Activated naive CD8-positive, alpha-beta T cell treated with anti-CD3 and anti-CD28 coated beads for 36 hours (primary cell): Measurements from ENCODE around the gene HDAC1. TPM values are rescaled to one million over a fixed set of nuclear protein-coding genes. Genes with fewer than 3 reads are reported as not detected.

Source experiments
- total RNA-seq, 2 experiments: library from RNA; stranded (reverse); gene quantifications; one replicate each; pipeline ENCODE4 v1.2.3, GENCODE V29; 2021

HDAC1 gene
- total RNA-seq, 2 experiments from 2014 or later, result 142 to 149 TPM

Other genes starting within 250 kb of the HDAC1 start
- gene TMEM39B, start 219.1 kb upstream of the HDAC1 start, total RNA-seq, result 10 to 100 TPM; 24.0 to 25.2 TPM
- 10 to 100 TPM; 85.3 to 88.3 TPM for gene KPNA6, start 184.0 kb upstream of the HDAC1 start, total RNA-seq
- gene TXLNA, start 112.4 kb upstream of the HDAC1 start, total RNA-seq, result 10 to 100 TPM; 84.0 to 84.4 TPM
- gene CCDC28B, start 91.5 kb upstream of the HDAC1 start, total RNA-seq, result 10 to 100 TPM; 29.0 to 29.1 TPM
- gene IQCC, start 86.4 kb upstream of the HDAC1 start, total RNA-seq, result 1 to 10 TPM; 4.8 to 5.0 TPM
- gene DCDC2B, start 83.0 kb upstream of the HDAC1 start, total RNA-seq, result not detected
- gene TMEM234, start 69.7 kb upstream of the HDAC1 start, total RNA-seq, result 1 to 10 TPM; 5.7 to 6.5 TPM
- gene EIF3I, start 69.7 kb upstream of the HDAC1 start, total RNA-seq, result 100 to 1,000 TPM; 366 to 389 TPM
- gene FAM167B, start 44.9 kb upstream of the HDAC1 start, total RNA-seq, result under 1 TPM in 1 of 2 experiments, not detected in 1; 0.32 TPM
- gene LCK, start 40.8 kb upstream of the HDAC1 start, total RNA-seq, result 100 to 1,000 TPM; 285 to 286 TPM
- gene MARCKSL1, start 44.1 kb downstream of the HDAC1 start, total RNA-seq, result 10 to 100 TPM; 26.4 to 26.7 TPM
- gene FAM229A, start 70.4 kb downstream of the HDAC1 start, total RNA-seq, result 1 to 10 TPM; 2.8 to 3.6 TPM
- gene TSSK3, start 70.5 kb downstream of the HDAC1 start, total RNA-seq, result under 1 TPM; 0.48 to 0.60 TPM
- 10 to 100 TPM; 26.5 to 31.2 TPM for gene BSDC1, start 102.4 kb downstream of the HDAC1 start, total RNA-seq
- gene ZBTB8B, start 173.0 kb downstream of the HDAC1 start, total RNA-seq, result not detected
- gene ZBTB8A, start 247.3 kb downstream of the HDAC1 start, total RNA-seq, result under 1 TPM; 0.21 to 0.24 TPM